Cardiac muscle cell (in vitro differentiated cells and primary cell): ENCODE measurements around the gene FKBP3. TPM values are rescaled to one million over a fixed set of nuclear protein-coding genes. Genes with fewer than 3 reads are reported as not detected.
"Not testable (repeated sequence)": the region's sequence is repeated elsewhere in the genome, so short reads cannot be mapped to it uniquely, and the experiment has no call there.

ENCODE experiments used
- DNase-seq, 2 donors: peaks; one replicate each; pipeline versions ENCODE4 v3.0.0 to v3.0.0-alpha.2; 2010 to 2017; ENCODE audit warnings: low read depth in 1 of 2, low spot score in 1 of 2
- H3K27ac ChIP-seq: fragments of 200-600 bp; sonication (generic); 2 replicates; pipeline ENCODE4 v1.5.1; 2016
- H3K27me3 ChIP-seq: fragments of 200-600 bp; sonication (generic); 2 replicates; pipeline ENCODE4 v1.6.0; 2016; ENCODE audit warnings: control low read depth
- H3K36me3 ChIP-seq: fragments of 200-600 bp; sonication (generic); 2 replicates; pipeline ENCODE4 v1.5.1; 2016; ENCODE audit warnings: control low read depth
- H3K4me1 ChIP-seq: fragments of 200-600 bp; sonication (generic); 2 replicates; pipeline ENCODE4 v1.8.1; 2017; ENCODE audit warnings: low read depth, mild to moderate bottlenecking, mixed run types
- H3K4me3 ChIP-seq: fragments of 200-600 bp; sonication (generic); 2 replicates; pipeline ENCODE4 v1.5.1; 2016; ENCODE audit warnings: mild to moderate bottlenecking
- H3K9me3 ChIP-seq: fragments of 200-600 bp; sonication (generic); 2 replicates; pipeline ENCODE4 v1.5.1; 2017; ENCODE audit warnings: low read depth, mild to moderate bottlenecking, control low read depth
- CTCF ChIP-seq: IDR thresholded peaks from 2 replicates; pipeline ENCODE4 v1.5.1; 2012; ENCODE audit warnings: low read depth, mild to moderate bottlenecking, low read length
- polyA plus RNA-seq: library from polyadenylated mRNA; unstranded; fragments of >200 nt; fragmentation: Nextera tagmentation; extraction: Ambion mirVana; gene quantifications from 2 replicates; pipeline ENCODE4 v1.2.1, GENCODE V29; 2016
- total RNA-seq: library from RNA; depleted of rRNA; stranded (reverse); fragments of >200 nt; gene quantifications from 2 replicates; pipeline ENCODE4 v1.2.3, GENCODE V29; 2016

Gene FKBP3
- total and polyA plus RNA-seq, 2 experiments from 2014 or later: 54.0 to 298 TPM

- peak; percentile 93 to 97 for DNase-seq
- Histone ChIP-seq H3K9me3 (no peaks in the 10 kb centered on the region), H3K4me3 (peak within 1 kb of the TSS; percentile 76), H3K36me3 (no peaks in the 10 kb centered on the region), H3K27ac (peak within 1 kb of the TSS; percentile 87), H3K27me3 (no peaks in the 10 kb centered on the region), H3K4me1 (peaks cover 20% of the 10 kb centered on the region)
- TF ChIP-seq CTCF: no peak
These were observed 50.1 kb downstream of the FKBP3 start, which contains the start of gene PRPF39 for GRCh38 chr14:45083976-45084722. Gene PRPF39 (plus strand): TSS chr14:45084116. CDS start chr14:45095240, 11,124 bp downstream.

DNA sequence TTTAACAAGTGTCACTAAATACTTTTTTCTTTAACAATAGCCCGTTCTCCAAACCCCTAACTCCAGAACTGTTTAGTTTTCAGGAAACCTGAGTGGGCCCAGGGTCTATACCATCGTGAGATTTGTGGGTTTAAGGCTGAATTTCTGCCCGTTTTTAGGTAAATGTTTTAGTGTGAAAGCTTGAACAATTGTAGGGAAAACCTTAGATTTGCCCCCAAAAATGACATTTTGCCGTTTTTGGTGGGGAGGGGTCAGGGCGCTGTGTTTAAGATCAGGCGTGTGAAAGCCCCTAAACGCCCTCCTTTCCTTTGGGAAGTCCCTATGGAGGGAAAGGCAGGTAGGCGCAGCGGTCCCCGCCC is 50.7 kb downstream of the FKBP3 start:
- no peak for TF ChIP-seq CTCF
- Histone ChIP-seq H3K27ac (no peak overlapping the region), H3K9me3 (no peaks in the 10 kb centered on the region)

GRCh38 chr14:45082420-45082819 is 51.9 kb downstream of the FKBP3 start:
- Histone ChIP-seq H3K4me1 (peaks cover 17% of the 10 kb centered on the region), H3K4me3 (no peak overlapping the region), H3K36me3 (no peaks in the 10 kb centered on the region), H3K27me3 (no peaks in the 10 kb centered on the region), H3K27ac (no peak overlapping the region), H3K9me3 (no peaks in the 10 kb centered on the region)
- TF ChIP-seq CTCF: no peak
- DNase-seq: no peak

More for the DNA sequence above, 50.7 kb downstream of the FKBP3 start:
- DNase-seq: no peak
- Histone ChIP-seq H3K4me3 (peak overlapping the region; percentile 76), H3K4me1 (peaks cover 17% of the 10 kb centered on the region), H3K36me3 (no peaks in the 10 kb centered on the region), H3K27me3 (no peaks in the 10 kb centered on the region)

GRCh38 chr14:45081096-45081495 is 53.2 kb downstream of the FKBP3 start:
- H3K27ac ChIP-seq, H3K27me3 ChIP-seq, H3K36me3 ChIP-seq, H3K9me3 ChIP-seq, H3K4me3 ChIP-seq, DNase-seq: not testable (repeated sequence)
- H3K4me1 ChIP-seq: peaks cover 13% of the 10 kb centered on the region

DNA sequence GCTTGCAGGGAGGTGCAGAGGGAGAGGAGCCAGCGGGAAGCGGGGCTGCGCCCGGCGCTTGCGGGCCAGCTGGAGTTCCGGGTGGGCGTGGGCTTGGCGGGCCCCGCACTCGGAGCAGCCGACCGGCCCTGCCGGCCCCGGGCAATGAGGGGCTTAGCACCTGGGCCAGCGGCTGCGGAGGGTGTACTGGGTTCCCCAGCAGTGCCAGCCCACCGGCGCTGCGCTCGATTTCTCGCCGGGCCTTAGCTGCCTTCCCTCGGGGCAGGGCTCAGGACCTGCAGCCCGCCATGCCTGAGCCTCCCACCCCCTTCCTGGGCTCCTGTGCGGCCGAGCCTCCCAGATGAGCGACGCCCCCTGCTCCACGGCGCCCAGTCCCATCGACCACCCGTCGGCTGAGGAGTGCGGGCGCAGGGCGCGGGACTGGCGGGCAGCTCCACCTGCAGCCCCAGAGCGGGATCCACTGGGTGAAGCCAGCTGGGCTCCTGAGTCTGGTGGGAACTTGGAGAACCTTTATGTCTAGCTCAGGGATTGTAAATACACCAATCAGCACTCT is 53.8 kb downstream of the FKBP3 start:
- DNase-seq, H3K4me1 ChIP-seq: not testable (repeated sequence)

DNA sequence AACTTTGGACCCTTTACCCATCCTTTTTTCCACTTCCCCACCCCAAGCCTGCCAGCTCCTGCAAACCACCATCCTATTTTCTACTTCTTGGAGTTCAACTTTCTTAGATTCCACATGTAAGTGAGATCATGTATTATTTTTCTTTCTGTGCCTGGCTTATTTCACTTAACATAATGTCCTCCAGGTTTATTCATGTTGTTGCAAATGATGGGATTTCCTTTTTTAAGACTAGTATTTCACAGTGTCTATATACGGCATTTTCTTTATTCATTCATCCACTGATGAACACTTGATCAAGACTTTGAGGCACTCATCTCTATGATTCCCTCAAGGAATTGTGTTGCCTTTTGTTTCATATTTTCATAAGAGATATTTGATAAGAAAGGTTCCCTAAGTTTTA is 56.0 kb downstream of the FKBP3 start:
- Histone ChIP-seq H3K4me3 (no peak overlapping the region), H3K36me3 (no peaks in the 10 kb centered on the region), H3K27me3 (no peaks in the 10 kb centered on the region), H3K9me3 (no peaks in the 10 kb centered on the region), H3K4me1 (no peaks in the 10 kb centered on the region), H3K27ac (no peak overlapping the region)
- DNase-seq: no peak
- no peak for TF ChIP-seq CTCF

More for the DNA sequence above, 53.8 kb downstream of the FKBP3 start:
- H3K4me3 ChIP-seq, H3K27ac ChIP-seq, H3K9me3 ChIP-seq, H3K27me3 ChIP-seq, H3K36me3 ChIP-seq: not testable (repeated sequence)
